Activated naive CD8-positive, alpha-beta T cell (primary cell): ENCODE data around the gene NFATC2.
"Not testable (repeated sequence)": the region's sequence is repeated elsewhere in the genome, so short reads cannot be mapped to it uniquely, and the experiment has no call there.

Experiments used
- H3K27ac Mint-ChIP-seq: one replicate; pipeline ENCODE4 v1.8.0; 2021; ENCODE audit warnings: mixed read lengths
- H3K27me3 Mint-ChIP-seq: one replicate; pipeline ENCODE4 v1.8.0; 2021; ENCODE audit warnings: mixed read lengths
- H3K36me3 Mint-ChIP-seq: one replicate; pipeline ENCODE4 v1.8.0; 2021; ENCODE audit warnings: mixed read lengths
- H3K4me1 Mint-ChIP-seq: one replicate; pipeline ENCODE4 v1.8.0; 2021; ENCODE audit warnings: low read depth, mixed read lengths
- H3K4me3 Mint-ChIP-seq: one replicate; pipeline ENCODE4 v1.8.0; 2021; ENCODE audit warnings: mild to moderate bottlenecking, mixed read lengths
- H3K9me3 Mint-ChIP-seq: one replicate; pipeline ENCODE4 v1.8.0; 2021; ENCODE audit warnings: low read depth, mixed read lengths

NFATC2 gene

GRCh38 chr20:51476106-51476505 lies 66.4 kb downstream of the NFATC2 start:
- not testable (repeated sequence) for H3K27me3 Mint-ChIP-seq, H3K9me3 Mint-ChIP-seq, H3K4me3 Mint-ChIP-seq
- Mint-ChIP-seq H3K27ac (peak overlapping the region; percentile 14), H3K4me1 (peaks cover 55% of the 10 kb centered on the region), H3K36me3 (peaks cover 26% of the 10 kb centered on the region)

- Mint-ChIP-seq H3K4me3 (no peak overlapping the region), H3K36me3 (peaks cover 31% of the 10 kb centered on the region), H3K9me3 (no peaks in the 10 kb centered on the region), H3K4me1 (peaks cover 54% of the 10 kb centered on the region), H3K27ac (no peak overlapping the region), H3K27me3 (no peaks in the 10 kb centered on the region)
Measured at GRCh38 chr20:51473771-51474170, 68.7 kb downstream of the NFATC2 start.

GRCh38 chr20:51473256-51473655 lies 69.3 kb downstream of the NFATC2 start:
- Mint-ChIP-seq H3K4me1 (peaks cover 49% of the 10 kb centered on the region), H3K27ac (peak overlapping the region; percentile 14), H3K27me3 (no peaks in the 10 kb centered on the region), H3K4me3 (no peak overlapping the region), H3K9me3 (no peaks in the 10 kb centered on the region), H3K36me3 (peaks cover 27% of the 10 kb centered on the region)

- Mint-ChIP-seq H3K4me1 (peaks cover 38% of the 10 kb centered on the region), H3K36me3 (peaks cover 20% of the 10 kb centered on the region), H3K27ac (peak overlapping the region; percentile 94), H3K27me3 (no peaks in the 10 kb centered on the region), H3K4me3 (peak overlapping the region; percentile 54), H3K9me3 (no peaks in the 10 kb centered on the region)
Measured at GRCh38 chr20:51470907-51471411, 71.6 kb downstream of the NFATC2 start.

- H3K9me3 Mint-ChIP-seq, result no peaks in the 10 kb centered on the region
- peaks cover 34% of the 10 kb centered on the region for H3K4me1 Mint-ChIP-seq
- peaks cover 19% of the 10 kb centered on the region for H3K36me3 Mint-ChIP-seq
- H3K27ac Mint-ChIP-seq, result peak overlapping the region; percentile 94
- no peaks in the 10 kb centered on the region for H3K27me3 Mint-ChIP-seq
- H3K4me3 Mint-ChIP-seq, result peak overlapping the region; percentile 54
Measured at GRCh38 chr20:51470499-51470820, 72.1 kb downstream of the NFATC2 start.

GRCh38 chr20:51469578-51470498 lies 72.7 kb downstream of the NFATC2 start:
- H3K4me1 Mint-ChIP-seq, result peaks cover 35% of the 10 kb centered on the region
- peak overlapping the region; percentile 54 for H3K4me3 Mint-ChIP-seq
- H3K27ac Mint-ChIP-seq, result peak overlapping the region; percentile 94
- H3K36me3 Mint-ChIP-seq, result peaks cover 21% of the 10 kb centered on the region
- no peaks in the 10 kb centered on the region for H3K9me3 Mint-ChIP-seq
- no peaks in the 10 kb centered on the region for H3K27me3 Mint-ChIP-seq

GRCh38 chr20:51469046-51469445 lies 73.5 kb downstream of the NFATC2 start:
- H3K4me3 Mint-ChIP-seq, result peak overlapping the region; percentile 38

GRCh38 chr20:51468636-51469035 lies 73.9 kb downstream of the NFATC2 start:
- H3K4me3 Mint-ChIP-seq, result no peak overlapping the region
- no peaks in the 10 kb centered on the region for H3K9me3 Mint-ChIP-seq
- H3K36me3 Mint-ChIP-seq, result peaks cover 21% of the 10 kb centered on the region
- no peaks in the 10 kb centered on the region for H3K27me3 Mint-ChIP-seq
- H3K4me1 Mint-ChIP-seq, result peaks cover 38% of the 10 kb centered on the region
- H3K27ac Mint-ChIP-seq, result no peak overlapping the region

More at GRCh38 chr20:51469046-51469445, 73.5 kb downstream of the NFATC2 start:
- peak overlapping the region; percentile 94 for H3K27ac Mint-ChIP-seq
- H3K4me1 Mint-ChIP-seq, result peaks cover 38% of the 10 kb centered on the region
- no peaks in the 10 kb centered on the region for H3K27me3 Mint-ChIP-seq
- peaks cover 21% of the 10 kb centered on the region for H3K36me3 Mint-ChIP-seq
- no peaks in the 10 kb centered on the region for H3K9me3 Mint-ChIP-seq

GRCh38 chr20:51467956-51468626 lies 74.4 kb downstream of the NFATC2 start:
- Mint-ChIP-seq H3K4me1 (peaks cover 38% of the 10 kb centered on the region), H3K9me3 (no peaks in the 10 kb centered on the region), H3K27ac (no peak overlapping the region), H3K36me3 (peaks cover 19% of the 10 kb centered on the region), H3K27me3 (no peaks in the 10 kb centered on the region), H3K4me3 (no peak overlapping the region)

GRCh38 chr20:51463998-51464397 lies 78.5 kb downstream of the NFATC2 start:
- Mint-ChIP-seq H3K36me3 (peaks cover 14% of the 10 kb centered on the region), H3K4me3 (no peak overlapping the region), H3K27ac (peak overlapping the region; percentile 38)

GRCh38 chr20:51463560-51463959 lies 79.0 kb downstream of the NFATC2 start:
- Mint-ChIP-seq H3K27ac (no peak overlapping the region), H3K27me3 (no peaks in the 10 kb centered on the region), H3K4me1 (peaks cover 7% of the 10 kb centered on the region), H3K4me3 (no peak overlapping the region), H3K9me3 (no peaks in the 10 kb centered on the region), H3K36me3 (peaks cover 16% of the 10 kb centered on the region)

More at GRCh38 chr20:51463998-51464397, 78.5 kb downstream of the NFATC2 start:
- no peaks in the 10 kb centered on the region for H3K9me3 Mint-ChIP-seq
- H3K27me3 Mint-ChIP-seq, result no peaks in the 10 kb centered on the region
- peaks cover 7% of the 10 kb centered on the region for H3K4me1 Mint-ChIP-seq

- Mint-ChIP-seq H3K27me3 (no peaks in the 10 kb centered on the region), H3K4me3 (no peak overlapping the region), H3K4me1 (peaks cover 6% of the 10 kb centered on the region), H3K27ac (peak overlapping the region; percentile 54), H3K36me3 (peaks cover 14% of the 10 kb centered on the region), H3K9me3 (no peaks in the 10 kb centered on the region)
Measured at GRCh38 chr20:51462566-51463276, 79.8 kb downstream of the NFATC2 start.

GRCh38 chr20:51461846-51462245 lies 80.7 kb downstream of the NFATC2 start:
- H3K36me3 Mint-ChIP-seq, result peaks cover 13% of the 10 kb centered on the region
- peaks cover 12% of the 10 kb centered on the region for H3K4me1 Mint-ChIP-seq
- H3K27ac Mint-ChIP-seq, H3K4me3 Mint-ChIP-seq, H3K27me3 Mint-ChIP-seq, H3K9me3 Mint-ChIP-seq: not testable (repeated sequence)

GRCh38 chr20:51461306-51461705 lies 81.2 kb downstream of the NFATC2 start:
- Mint-ChIP-seq H3K9me3 (no peaks in the 10 kb centered on the region), H3K36me3 (peaks cover 11% of the 10 kb centered on the region), H3K27ac (no peak overlapping the region), H3K27me3 (no peaks in the 10 kb centered on the region), H3K4me3 (no peak overlapping the region), H3K4me1 (peaks cover 15% of the 10 kb centered on the region)
